A549 (cell line): Measurements from ENCODE around the gene CEP164. TPM values are rescaled to one million over a fixed set of nuclear protein-coding genes. Genes with fewer than 3 reads are reported as not detected.

Experiments
- ATAC-seq, 2 experiments: fragments of 200-7000 bp in 1 of 2; fragments of >200 bp in 1 of 2; cut with Nextera tagmentation in 1 of 2; cut with Tn5 transposase in 1 of 2; 3 replicates each; pipeline versions ENCODE4 v1.8.0 to v1.9.1; 2018 to 2020; ENCODE audit warnings: mild to moderate bottlenecking in 1 of 2, moderate library complexity in 1 of 2
- CTCF ChIA-PET: fragments of 300-600 bp; sonication (Branson Sonifier 250); formaldehyde crosslinking; extraction: SDS; loops from one replicate; lab custom pipeline; 2021; ENCODE audit warnings: antibody characterized with exemption, inconsistent platforms; lab: Yijun Ruan, JAX
- POLR2A ChIA-PET: fragments of 350-600 bp; formaldehyde crosslinking; extraction: SDS; loops from one replicate; lab custom pipeline; 2021; ENCODE audit warnings: antibody characterized with exemption, inconsistent platforms; lab: Yijun Ruan, JAX
- DNase-seq, 2 experiments: peaks; one replicate each; pipeline versions ENCODE4 v3.0.0 to v3.0.0-alpha.2; 2011 to 2016; ENCODE audit warnings: low read depth in 1 of 2, low spot score in 1 of 2
- FAIRE-seq: peaks from 2 replicates; lab custom pipeline; 2011; peaks lifted over from hg19 to GRCh38; lab: Jason Lieb, UNC
- H3K27ac ChIP-seq, 2 experiments: fragments of >200 bp; sonication (Bioruptor Twin); formaldehyde crosslinking; 3 replicates each; pipeline ENCODE4 v1.5.1; 2016 to 2017
- H3K4me1 ChIP-seq: fragments of >200 bp; sonication (Bioruptor Twin); formaldehyde crosslinking; 3 replicates; pipeline ENCODE4 v1.6.1; 2016
- H3K4me2 ChIP-seq: fragments of >200 bp; sonication (Bioruptor Twin); formaldehyde crosslinking; 3 replicates; pipeline ENCODE4 v1.6.1; 2016
- H3K4me3 ChIP-seq: fragments of >200 bp; sonication (Bioruptor Twin); formaldehyde crosslinking; 3 replicates; pipeline ENCODE4 v1.5.1; 2016
- H3K9me3 ChIP-seq: fragments of >200 bp; sonication (Bioruptor Twin); formaldehyde crosslinking; 3 replicates; pipeline ENCODE4 v1.6.1; 2016
- BCL3 ChIP-seq: fragments of >200 bp; sonication (Bioruptor Twin); formaldehyde crosslinking; IDR thresholded peaks from 3 replicates; pipeline ENCODE4 v1.6.1; 2016
- BHLHE40 ChIP-seq: IDR thresholded peaks from 2 replicates; pipeline ENCODE4 v1.6.1; 2012; ENCODE audit warnings: low read depth, low read length, inconsistent platforms
- CBX8 ChIP-seq: fragments of 200-600 bp; sonication (generic); IDR thresholded peaks from 2 replicates; pipeline ENCODE4 v1.6.1; 2016
- CEBPB ChIP-seq, 2 experiments: fragments of >200 bp in 1 of 2; sonication (Bioruptor Twin) in 1 of 2; formaldehyde crosslinking in 1 of 2; IDR thresholded peaks; 2 replicates each; pipeline ENCODE4 v1.6.1; 2012 to 2016
- E2F6 ChIP-seq: IDR thresholded peaks from 2 replicates; pipeline ENCODE4 v1.6.1; 2012; ENCODE audit warnings: low read depth, borderline replicate concordance
- EP300 ChIP-seq, 2 experiments: fragments of >200 bp; sonication (Bioruptor Twin); formaldehyde crosslinking; IDR thresholded peaks; 2 replicates in 1 of 2; 3 replicates in 1 of 2; pipeline ENCODE4 v1.6.1; 2016 to 2017
- HES2 ChIP-seq: fragments of >200 bp; sonication (Bioruptor Twin); formaldehyde crosslinking; IDR thresholded peaks from 2 replicates; pipeline ENCODE4 v1.6.1; 2016
- HEYL ChIP-seq: fragments of 250-450 bp; sonication (Bioruptor Pico); IDR thresholded peaks from 2 replicates; pipeline ENCODE4 v1.8.0; 2021; ENCODE audit warnings: mild to moderate bottlenecking, moderate library complexity
- HOXA7 ChIP-seq: fragments of 250-450 bp; sonication (Bioruptor Pico); IDR thresholded peaks from 2 replicates; pipeline ENCODE4 v1.5.0; 2020; ENCODE audit warnings: mild to moderate bottlenecking, moderate library complexity
- JUNB ChIP-seq: fragments of >200 bp; sonication (Bioruptor Twin); formaldehyde crosslinking; IDR thresholded peaks from 2 replicates; pipeline ENCODE4 v1.6.1; 2016
- MYC ChIP-seq: IDR thresholded peaks from 2 replicates; pipeline ENCODE4 v1.6.1; 2012; ENCODE audit warnings: mild to moderate bottlenecking, inconsistent platforms, low read length, improper control_type of control experiment, borderline replicate concordance
- NR3C1 ChIP-seq: fragments of >200 bp; sonication (Bioruptor Twin); formaldehyde crosslinking; IDR thresholded peaks from 3 replicates; pipeline ENCODE4 v1.6.1; 2017
- POLR2A ChIP-seq: IDR thresholded peaks from 2 replicates; pipeline ENCODE4 v1.6.1; 2012; ENCODE audit warnings: mild to moderate bottlenecking, low read length
- SREBF2 ChIP-seq: fragments of 450-650 bp; IDR thresholded peaks from 2 replicates; pipeline ENCODE4 v1.6.1; 2014; ENCODE audit warnings: mild to moderate bottlenecking, moderate library complexity
- TFCP2L1 ChIP-seq: fragments of 250-450 bp; sonication (Bioruptor Pico); IDR thresholded peaks from 2 replicates; pipeline ENCODE4 v1.5.0; 2021; ENCODE audit warnings: mild to moderate bottlenecking
- ZFP36 ChIP-seq: fragments of 450-650 bp; IDR thresholded peaks from 2 replicates; pipeline ENCODE4 v1.6.1; 2014; ENCODE audit warnings: borderline replicate concordance; ENCODE audit not compliant: partially characterized antibody
- WGBS: methylation state at CpG from one replicate; pipeline ENCODE4 v1.1.6; 2017; ENCODE audit errors: missing lambda C conversion rate; 5-methylcytosine and 5-hydroxymethylcytosine counted together
- polyA plus RNA-seq, 4 experiments: library from polyadenylated mRNA; depleted of rRNA in 3 of 4; stranded (reverse); fragments of >200 nt; fragmentation: RNase III in 1 of 4; extraction: RNeasy Plus Mini Kit Qiagen cat#74134 plus additional on column Dnase treatment in 1 of 4; gene quantifications; 2 replicates in 3 of 4; 3 replicates in 1 of 4; pipeline ENCODE4 v1.2.3, GENCODE V29; 2011 to 2017
- TF ChIP-seq, protein P1 (sequence below): IDR thresholded peaks from 2 replicates; pipeline ENCODE4 v1.6.1; 2012
- TF ChIP-seq, protein P2 (sequence below): fragments of 450-650 bp; IDR thresholded peaks from 2 replicates; pipeline ENCODE4 v1.6.1; 2014; ENCODE audit warnings: antibody characterized with exemption

Gene CEP164
- polyA plus RNA-seq, 2 of the 4 experiments (the other 2 are of a cell fraction), result 17.4 to 19.6 TPM

GRCh38 chr11:117392001-117392690 is 64.5 kb downstream of the CEP164 start:
- FAIRE-seq (no peak), DNase-seq (no peak), ATAC-seq (no peak)
- ChIA-PET CTCF (interaction anchor here (2.3 kb wide), 1 partner anchor 34 kb away, joined by 9 read pairs; no protein-coding TSS in a partner anchor), POLR2A (no interaction called here)
- no peaks in the 10 kb centered on the region for H3K4me1 ChIP-seq
- H3K4me2 ChIP-seq, result no peak overlapping the region
- H3K27ac ChIP-seq, result no peak overlapping the region
- no peaks in the 10 kb centered on the region for H3K9me3 ChIP-seq
- no peak overlapping the region for H3K4me3 ChIP-seq
- TF ChIP-seq HES2, result no peak
- TF ChIP-seq MYC, result no peak
- TF ChIP-seq, protein P1, sequence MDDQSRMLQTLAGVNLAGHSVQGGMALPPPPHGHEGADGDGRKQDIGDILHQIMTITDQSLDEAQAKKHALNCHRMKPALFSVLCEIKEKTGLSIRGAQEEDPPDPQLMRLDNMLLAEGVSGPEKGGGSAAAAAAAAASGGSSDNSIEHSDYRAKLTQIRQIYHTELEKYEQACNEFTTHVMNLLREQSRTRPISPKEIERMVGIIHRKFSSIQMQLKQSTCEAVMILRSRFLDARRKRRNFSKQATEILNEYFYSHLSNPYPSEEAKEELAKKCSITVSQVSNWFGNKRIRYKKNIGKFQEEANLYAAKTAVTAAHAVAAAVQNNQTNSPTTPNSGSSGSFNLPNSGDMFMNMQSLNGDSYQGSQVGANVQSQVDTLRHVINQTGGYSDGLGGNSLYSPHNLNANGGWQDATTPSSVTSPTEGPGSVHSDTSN, result no peak
- no peak for TF ChIP-seq BHLHE40
- TF ChIP-seq E2F6, result no peak
- TF ChIP-seq POLR2A, result no peak
- no peak for TF ChIP-seq JUNB
- WGBS, result 92% methylated on average over 7 of the region's 12 CpGs

GRCh38 chr11:117392979-117393378 is 65.3 kb downstream of the CEP164 start:
- no peak for DNase-seq

More at GRCh38 chr11:117392979-117393378, 65.3 kb downstream of the CEP164 start:
- no peak for FAIRE-seq
- TF ChIP-seq CBX8, result no peak
- no peak for TF ChIP-seq HEYL (CRISPR knock-in tag)
- TF ChIP-seq SREBF2, result no peak
- TF ChIP-seq BCL3, result no peak
- TF ChIP-seq ZFP36, result no peak
- no peak for TF ChIP-seq EP300 (IDR thresholded peaks at IDR 0.05)
- TF ChIP-seq TFCP2L1 (CRISPR knock-in tag), result no peak
- TF ChIP-seq, protein P1, result no peak
- no peak for TF ChIP-seq HES2
- no peak for TF ChIP-seq E2F6
- no peak for TF ChIP-seq HOXA7 (CRISPR knock-in tag)
- TF ChIP-seq NR3C1, result no peak
- TF ChIP-seq, protein P2, sequence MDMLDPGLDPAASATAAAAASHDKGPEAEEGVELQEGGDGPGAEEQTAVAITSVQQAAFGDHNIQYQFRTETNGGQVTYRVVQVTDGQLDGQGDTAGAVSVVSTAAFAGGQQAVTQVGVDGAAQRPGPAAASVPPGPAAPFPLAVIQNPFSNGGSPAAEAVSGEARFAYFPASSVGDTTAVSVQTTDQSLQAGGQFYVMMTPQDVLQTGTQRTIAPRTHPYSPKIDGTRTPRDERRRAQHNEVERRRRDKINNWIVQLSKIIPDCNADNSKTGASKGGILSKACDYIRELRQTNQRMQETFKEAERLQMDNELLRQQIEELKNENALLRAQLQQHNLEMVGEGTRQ, result no peak
- no peak for TF ChIP-seq CEBPB (IDR thresholded peaks at IDR 0.05)
- TF ChIP-seq, all 56 proteins: peak for 0
- no peak overlapping the region for H3K27ac ChIP-seq
- no peak for ATAC-seq
- H3K9me3 ChIP-seq, result no peaks in the 10 kb centered on the region
- WGBS, result 90% methylated on average over 6 of the region's 8 CpGs
- H3K4me2 ChIP-seq, result no peak overlapping the region
- ChIA-PET POLR2A (no interaction called here), CTCF (interaction anchor here (0.8 to 2.3 kb wide), 2 partner anchors 33 to 548 kb away, joined by 3 to 9 read pairs; no protein-coding TSS in a partner anchor)
- H3K4me1 ChIP-seq, result no peaks in the 10 kb centered on the region
- H3K4me3 ChIP-seq, result no peak overlapping the region
